KMS-11 (cell line): ENCODE measurements around the gene IRF2BP2.

Experiments
- H2AFZ ChIP-seq: fragments of 200-600 bp; sonication (generic); 2 replicates; pipeline ENCODE4 v1.6.1; 2016; ENCODE audit warnings: antibody characterized with exemption, mixed run types, low read depth
- H3K27ac ChIP-seq: fragments of 200-600 bp; sonication (generic); 2 replicates; pipeline ENCODE4 v1.6.1; 2016; ENCODE audit warnings: mild to moderate bottlenecking, mixed run types
- H3K27me3 ChIP-seq: fragments of 200-600 bp; sonication (generic); 2 replicates; pipeline ENCODE4 v1.6.1; 2017; ENCODE audit warnings: mild to moderate bottlenecking, low read depth, mixed run types, moderate library complexity; ENCODE audit not compliant: insufficient read depth
- H3K36me3 ChIP-seq: fragments of 200-600 bp; sonication (generic); 2 replicates; pipeline ENCODE4 v1.6.1; 2017; ENCODE audit warnings: mild to moderate bottlenecking, mixed run types; ENCODE audit not compliant: insufficient read depth
- H3K4me1 ChIP-seq: fragments of 200-600 bp; sonication (generic); 2 replicates; pipeline ENCODE4 v1.6.1; 2016; ENCODE audit warnings: mild to moderate bottlenecking, low read depth, mixed run types; ENCODE audit not compliant: poor library complexity, severe bottlenecking
- H3K4me2 ChIP-seq: fragments of 200-600 bp; sonication (generic); 2 replicates; pipeline ENCODE4 v1.7.0; 2016; ENCODE audit warnings: mild to moderate bottlenecking, mixed run types
- H3K4me3 ChIP-seq: fragments of 200-600 bp; sonication (generic); IDR thresholded peaks from 2 replicates; pipeline ENCODE4 v1.6.1; 2017; ENCODE audit warnings: low read depth, low read length, mixed read lengths; ENCODE audit not compliant: insufficient read depth
- H3K79me2 ChIP-seq: fragments of 200-600 bp; sonication (generic); 2 replicates; pipeline ENCODE4 v1.6.1; 2016; ENCODE audit warnings: low read depth, mixed run types; ENCODE audit not compliant: insufficient read depth
- H3K9ac ChIP-seq: fragments of 200-600 bp; sonication (generic); 2 replicates; pipeline ENCODE4 v1.6.1; 2016; ENCODE audit warnings: mild to moderate bottlenecking, mixed run types
- H4K20me1 ChIP-seq: fragments of 200-600 bp; sonication (generic); 2 replicates; pipeline ENCODE4 v1.6.1; 2016; ENCODE audit warnings: mild to moderate bottlenecking, mixed run types; ENCODE audit not compliant: insufficient read depth
- CTCF ChIP-seq: fragments of 200-600 bp; sonication (generic); conservative IDR thresholded peaks from 2 replicates; pipeline ENCODE4 v1.6.1; 2017; ENCODE audit warnings: low read depth, mild to moderate bottlenecking, antibody characterized with exemption, low read length, moderate library complexity, mixed read lengths

Gene IRF2BP2

DNA sequence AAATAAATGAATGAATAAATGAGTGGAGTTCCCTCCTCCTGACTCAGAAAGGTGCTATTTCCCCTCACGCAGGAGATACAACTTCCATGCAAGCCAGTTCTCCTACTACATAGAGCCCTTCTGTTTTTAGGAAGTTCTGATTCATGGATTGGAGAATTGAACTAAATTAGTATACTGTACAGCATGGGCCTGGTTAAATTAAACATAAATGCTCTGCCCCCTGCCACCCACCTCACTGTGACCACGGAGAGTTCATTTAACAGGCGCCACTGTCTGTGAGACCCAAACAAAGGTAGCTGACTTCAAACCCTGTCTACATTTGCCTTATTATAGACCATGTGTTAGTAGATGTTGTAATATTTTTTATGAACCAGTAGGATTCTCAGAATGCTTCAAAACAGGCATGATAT lies 9.1 kb upstream of the IRF2BP2 start:
- H3K4me3 ChIP-seq = no peak overlapping the region
- TF ChIP-seq CTCF = no peak
- H3K4me2 ChIP-seq = no peak overlapping the region
- no peaks in the 10 kb centered on the region for H3K27me3 ChIP-seq
- H2AFZ ChIP-seq = no peak overlapping the region
- H3K9ac ChIP-seq = no peak overlapping the region
- H3K4me1 ChIP-seq = peaks cover 9% of the 10 kb centered on the region
- no peaks in the 10 kb centered on the region for H3K79me2 ChIP-seq
- no peaks in the 10 kb centered on the region for H4K20me1 ChIP-seq
- H3K36me3 ChIP-seq = no peaks in the 10 kb centered on the region
- no peak overlapping the region for H3K27ac ChIP-seq

GRCh38 chr1:234618737-234619049 lies 8.7 kb upstream of the IRF2BP2 start:
- Histone ChIP-seq H3K27ac (no peak overlapping the region), H3K4me1 (peaks cover 13% of the 10 kb centered on the region), H3K4me3 (no peak overlapping the region), H3K36me3 (no peaks in the 10 kb centered on the region), H3K79me2 (no peaks in the 10 kb centered on the region), H3K27me3 (no peaks in the 10 kb centered on the region), H4K20me1 (no peaks in the 10 kb centered on the region), H3K9ac (no peak overlapping the region), H2AFZ (no peak overlapping the region), H3K4me2 (no peak overlapping the region)
- TF ChIP-seq CTCF = no peak

GRCh38 chr1:234617986-234618736 lies 8.2 kb upstream of the IRF2BP2 start:
- Histone ChIP-seq H3K9ac (no peak overlapping the region), H3K4me3 (no peak overlapping the region), H3K4me2 (no peak overlapping the region), H3K4me1 (peaks cover 18% of the 10 kb centered on the region), H2AFZ (no peak overlapping the region), H4K20me1 (no peaks in the 10 kb centered on the region), H3K36me3 (no peaks in the 10 kb centered on the region), H3K79me2 (no peaks in the 10 kb centered on the region), H3K27ac (no peak overlapping the region), H3K27me3 (no peaks in the 10 kb centered on the region)
- no peak for TF ChIP-seq CTCF

DNA sequence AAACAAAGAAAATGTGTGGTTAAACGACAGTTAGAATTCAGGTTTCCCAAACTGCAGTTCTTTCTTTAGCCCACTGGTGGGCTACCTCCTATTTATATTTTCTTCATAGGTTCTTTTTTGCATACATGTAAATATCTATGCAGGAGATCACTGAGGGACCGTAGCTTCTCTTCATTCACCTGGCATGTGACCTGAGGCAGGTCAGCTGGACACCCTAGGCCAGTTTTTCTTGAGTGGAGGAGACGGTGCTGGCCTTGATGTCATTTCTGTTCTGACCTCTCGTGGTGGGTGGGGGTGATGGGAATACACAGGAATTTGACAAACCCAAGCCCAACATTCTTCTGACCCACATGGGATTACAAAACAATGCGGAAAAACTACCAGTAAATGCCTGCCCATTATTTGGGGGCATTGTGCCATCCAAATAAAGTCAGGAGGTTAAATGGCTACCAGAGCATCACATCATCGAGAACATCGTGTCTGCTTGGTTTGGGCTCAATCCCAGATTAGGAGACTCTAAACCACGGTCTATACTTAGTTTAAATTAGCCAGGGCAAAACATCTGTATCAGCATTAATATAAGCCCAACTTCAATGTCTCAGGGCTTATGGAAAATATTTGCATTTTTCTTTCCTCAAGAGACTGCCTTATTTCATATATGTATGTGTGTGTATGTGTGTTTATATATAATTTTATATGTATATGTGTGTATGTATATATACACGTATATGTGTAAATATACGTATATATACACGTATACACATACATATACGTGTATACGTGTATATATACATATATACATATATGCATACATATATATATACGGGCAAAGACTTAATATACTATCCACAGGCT lies 7.4 kb upstream of the IRF2BP2 start:
- H2AFZ ChIP-seq = no peak overlapping the region
- no peaks in the 10 kb centered on the region for H3K79me2 ChIP-seq
- no peak overlapping the region for H3K9ac ChIP-seq
- TF ChIP-seq CTCF = no peak
- peaks cover 24% of the 10 kb centered on the region for H3K4me1 ChIP-seq
- no peaks in the 10 kb centered on the region for H3K27me3 ChIP-seq
- no peaks in the 10 kb centered on the region for H4K20me1 ChIP-seq
- no peaks in the 10 kb centered on the region for H3K36me3 ChIP-seq
- H3K27ac ChIP-seq = no peak overlapping the region
- no peak overlapping the region for H3K4me3 ChIP-seq
- no peak overlapping the region for H3K4me2 ChIP-seq
